Trophoblast cell (in vitro differentiated cells and primary cell): ENCODE results near the gene RAB27B.
A peak's percentile ranks its signal among the peaks of the same experiment; 100 is the strongest.

Experiments
- DNase-seq, 2 donors: peaks; one replicate each; pipeline ENCODE4 v3.0.0-alpha.2; 2016
- H2AFZ ChIP-seq: 2 replicates; pipeline ENCODE4 v1.6.1; 2013; ENCODE audit warnings: low read length, moderate library complexity, mild to moderate bottlenecking; ENCODE audit not compliant: insufficient read depth, poor library complexity
- H2AK5ac ChIP-seq: 2 replicates; pipeline ENCODE4 v1.6.1; 2013; ENCODE audit warnings: mild to moderate bottlenecking, low read length
- H2BK120ac ChIP-seq: 2 replicates; pipeline ENCODE4 v1.6.1; 2013; ENCODE audit warnings: low read length, mild to moderate bottlenecking, moderate library complexity; ENCODE audit not compliant: insufficient read depth, poor library complexity
- H2BK12ac ChIP-seq: 2 replicates; pipeline ENCODE4 v1.6.1; 2013; ENCODE audit warnings: mild to moderate bottlenecking, low read length, moderate library complexity
- H2BK5ac ChIP-seq: 2 replicates; pipeline ENCODE4 v1.6.1; 2013; ENCODE audit warnings: low read length, low read depth, moderate library complexity, mild to moderate bottlenecking; ENCODE audit not compliant: poor library complexity
- H3K14ac ChIP-seq: 2 replicates; pipeline ENCODE4 v1.6.1; 2013; ENCODE audit warnings: mild to moderate bottlenecking, low read length
- H3K18ac ChIP-seq: 2 replicates; pipeline ENCODE4 v1.6.1; 2013; ENCODE audit warnings: mild to moderate bottlenecking, low read length
- H3K23ac ChIP-seq: 2 replicates; pipeline ENCODE4 v1.6.1; 2013; ENCODE audit warnings: low read length
- H3K27ac ChIP-seq: 2 replicates; pipeline ENCODE4 v1.5.1; 2013; ENCODE audit warnings: low read depth, mild to moderate bottlenecking, inconsistent platforms, low read length, moderate library complexity
- H3K27me3 ChIP-seq: 2 replicates; pipeline ENCODE4 v1.6.1; 2013; ENCODE audit warnings: inconsistent platforms, mild to moderate bottlenecking, low read length, moderate library complexity; ENCODE audit not compliant: insufficient read depth
- H3K36me3 ChIP-seq, 2 experiments: 1 replicate in 1 of 2; 2 replicates in 1 of 2; pipeline ENCODE4 v1.6.1; 2013; ENCODE audit warnings: low read length in 2 of 2, mild to moderate bottlenecking in 2 of 2, moderate library complexity in 1 of 2; ENCODE audit not compliant: insufficient read depth in 2 of 2, control insufficient read depth in 1 of 2
- H3K4ac ChIP-seq: 2 replicates; pipeline ENCODE4 v1.6.1; 2013; ENCODE audit warnings: low read depth, mild to moderate bottlenecking, low read length, moderate library complexity
- H3K4me1 ChIP-seq, 2 experiments: 1 replicate in 1 of 2; 2 replicates in 1 of 2; pipeline ENCODE4 v1.6.1; 2013; ENCODE audit warnings: low read length in 2 of 2, mild to moderate bottlenecking in 2 of 2, moderate library complexity in 1 of 2; ENCODE audit not compliant: insufficient read depth in 2 of 2, control insufficient read depth in 1 of 2
- H3K4me2 ChIP-seq: 2 replicates; pipeline ENCODE4 v1.6.1; 2013; ENCODE audit warnings: inconsistent platforms, mild to moderate bottlenecking, low read length, moderate library complexity
- H3K4me3 ChIP-seq: 2 replicates; pipeline ENCODE4 v1.5.1; 2013; ENCODE audit warnings: mild to moderate bottlenecking, low read depth, low read length, inconsistent platforms
- H3K79me1 ChIP-seq: one replicate; pipeline ENCODE4 v1.6.1; 2013; ENCODE audit warnings: low read length
- H3K79me2 ChIP-seq: 2 replicates; pipeline ENCODE4 v1.6.1; 2013; ENCODE audit warnings: low read length, mild to moderate bottlenecking; ENCODE audit not compliant: control insufficient read depth, insufficient read depth, poor library complexity
- H3K9ac ChIP-seq: 2 replicates; pipeline ENCODE4 v1.6.1; 2013; ENCODE audit warnings: mild to moderate bottlenecking, low read length
- H3K9me3 ChIP-seq: 2 replicates; pipeline ENCODE4 v1.6.1; 2013; ENCODE audit warnings: low read depth, mild to moderate bottlenecking, control low read depth, inconsistent platforms, low read length; ENCODE audit not compliant: insufficient read depth
- H4K12ac ChIP-seq: 2 replicates; pipeline ENCODE4 v1.6.1; 2013; ENCODE audit warnings: low read depth, mild to moderate bottlenecking, low read length, moderate library complexity
- H4K8ac ChIP-seq: 2 replicates; pipeline ENCODE4 v1.6.1; 2013; ENCODE audit warnings: low read depth, mild to moderate bottlenecking, low read length, moderate library complexity
- H4K91ac ChIP-seq: one replicate; pipeline ENCODE4 v1.6.1; 2013; ENCODE audit warnings: low read depth, mild to moderate bottlenecking, low read length, moderate library complexity
- WGBS: extraction: QIAGEN DNeasy Blood & Tissue Kit; methylation state at CpG from one replicate; pipeline ENCODE4 v1.1.7; 2013; ENCODE audit warnings: missing lambda C conversion rate; ENCODE audit not compliant: insufficient read length, insufficient coverage; ENCODE audit errors: extremely low coverage; 5-methylcytosine and 5-hydroxymethylcytosine counted together

Gene RAB27B

DNA sequence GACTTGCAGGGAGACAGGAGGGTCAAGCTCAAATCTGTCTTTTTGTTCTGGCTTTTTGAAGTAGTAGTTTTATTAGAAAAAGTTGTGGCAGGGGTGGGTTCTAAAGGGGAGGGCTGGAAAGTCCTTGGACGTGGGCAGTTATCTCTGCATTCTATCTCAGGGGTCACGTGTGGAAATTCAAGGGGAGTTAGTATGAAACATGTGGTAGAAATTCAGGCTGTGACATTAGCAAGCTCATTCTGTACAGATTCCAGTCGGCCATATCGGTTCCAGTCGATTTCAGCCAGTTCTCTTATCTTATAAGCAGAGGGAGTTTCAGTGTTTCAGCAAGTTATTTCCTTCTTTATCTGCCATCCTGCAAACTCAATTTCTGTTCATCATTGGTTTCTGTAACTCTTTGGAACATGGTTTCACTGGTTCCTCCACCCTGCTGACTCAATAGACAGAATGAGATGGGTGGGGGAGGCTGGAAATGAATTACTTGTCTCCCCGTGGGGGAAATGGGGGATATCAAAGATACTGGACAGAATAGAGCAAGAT lies 53.0 kb downstream of the RAB27B start:
- H4K91ac ChIP-seq = peak overlapping the region; percentile 7
- no peaks in the 10 kb centered on the region for H3K27me3 ChIP-seq
- no peaks in the 10 kb centered on the region for H3K36me3 ChIP-seq
- H3K14ac ChIP-seq = no peak overlapping the region
- no peaks in the 10 kb centered on the region for H3K79me2 ChIP-seq
- H3K79me1 ChIP-seq = no peaks in the 10 kb centered on the region
- no peak overlapping the region for H2BK5ac ChIP-seq
- no peak overlapping the region for H3K4ac ChIP-seq
- H3K4me1 ChIP-seq = peaks cover 0 to 10% of the 10 kb centered on the region in 2 experiments
- no CpG with 5 or more reads among the region's 6 CpGs for WGBS
- no peak overlapping the region for H4K8ac ChIP-seq
- no peak overlapping the region for H3K9ac ChIP-seq
- no peak overlapping the region for H2AFZ ChIP-seq
- no peak overlapping the region for H3K4me2 ChIP-seq
- no peaks in the 10 kb centered on the region for H3K9me3 ChIP-seq
- no peak overlapping the region for H2BK120ac ChIP-seq
- H3K27ac ChIP-seq = peak overlapping the region; percentile 22
- no peak overlapping the region for H3K4me3 ChIP-seq
- H3K18ac ChIP-seq = no peak overlapping the region
- peak in 1 of 2 donors; percentile 37 for DNase-seq
- H3K23ac ChIP-seq = no peak overlapping the region
- no peak overlapping the region for H4K12ac ChIP-seq
- no peak overlapping the region for H2BK12ac ChIP-seq
- H2AK5ac ChIP-seq = no peak overlapping the region

- WGBS = no CpG with 5 or more reads among the region's 4 CpGs
- no peak overlapping the region for H3K14ac ChIP-seq
- H3K79me1 ChIP-seq = no peaks in the 10 kb centered on the region
- no peak overlapping the region for H2AFZ ChIP-seq
- no peak overlapping the region for H3K4me3 ChIP-seq
- H3K27me3 ChIP-seq = no peaks in the 10 kb centered on the region
- H3K23ac ChIP-seq = no peak overlapping the region
- no peak overlapping the region for H2AK5ac ChIP-seq
- no peak overlapping the region for H4K91ac ChIP-seq
- no peak overlapping the region for H3K18ac ChIP-seq
- no peak overlapping the region for H4K8ac ChIP-seq
- no peak overlapping the region for H2BK120ac ChIP-seq
- H3K4me1 ChIP-seq = peaks cover 0 to 10% of the 10 kb centered on the region in 2 experiments
- no peak overlapping the region for H3K4ac ChIP-seq
- H3K4me2 ChIP-seq = no peak overlapping the region
- H3K9me3 ChIP-seq = no peaks in the 10 kb centered on the region
- H2BK5ac ChIP-seq = no peak overlapping the region
- no peaks in the 10 kb centered on the region for H3K79me2 ChIP-seq
- H3K27ac ChIP-seq = no peak overlapping the region
- H2BK12ac ChIP-seq = no peak overlapping the region
- H4K12ac ChIP-seq = no peak overlapping the region
- no peak overlapping the region for H3K9ac ChIP-seq
- H3K36me3 ChIP-seq = no peaks in the 10 kb centered on the region
- DNase-seq = peak in 1 of 2 donors; percentile 12
These were observed 54.0 kb downstream of the RAB27B start for GRCh38 chr18:54882318-54882717.

DNA sequence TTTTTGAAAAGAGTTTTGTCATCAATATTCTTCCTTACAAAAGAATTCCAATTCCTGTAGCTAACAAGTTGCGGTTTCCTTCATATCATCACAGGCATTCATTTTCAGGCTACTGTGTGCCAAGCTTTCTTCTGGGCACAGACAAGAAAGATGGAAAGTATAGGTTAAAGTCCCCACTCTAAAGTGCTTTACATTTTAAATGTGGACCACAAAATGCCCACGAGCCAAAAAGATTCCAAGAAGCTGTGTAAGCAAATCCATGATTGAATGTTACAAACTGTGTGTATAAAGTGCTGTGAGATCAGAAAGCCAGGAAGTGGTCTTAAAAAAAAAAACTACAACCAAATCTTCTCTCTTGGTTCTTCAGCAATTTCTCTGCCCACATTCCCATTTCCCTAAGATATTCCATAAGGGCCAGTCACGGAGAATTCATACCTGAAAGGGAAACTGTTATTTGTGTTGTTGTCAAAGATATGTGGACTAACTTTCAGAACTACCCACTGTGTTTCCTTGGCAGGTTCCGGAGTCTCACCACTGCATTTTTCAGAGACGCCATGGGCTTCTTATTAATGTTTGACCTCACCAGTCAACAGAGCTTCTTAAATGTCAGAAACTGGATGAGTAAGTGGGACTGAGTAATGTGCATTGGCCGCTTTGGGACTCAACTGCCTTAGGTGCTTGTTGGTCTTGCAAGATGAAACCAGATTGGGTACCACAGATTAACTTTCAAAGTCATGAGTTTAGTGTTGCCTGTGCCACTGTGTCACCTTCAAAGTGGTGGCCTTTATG lies 55.7 kb downstream of the RAB27B start:
- H4K12ac ChIP-seq = no peak overlapping the region
- no peak overlapping the region for H3K14ac ChIP-seq
- no peaks in the 10 kb centered on the region for H3K9me3 ChIP-seq
- H2BK120ac ChIP-seq = no peak overlapping the region
- WGBS = no CpG with 5 or more reads among the region's 6 CpGs
- H3K18ac ChIP-seq = no peak overlapping the region
- no peak overlapping the region for H2AK5ac ChIP-seq
- H3K4ac ChIP-seq = no peak overlapping the region
- H3K4me3 ChIP-seq = no peak overlapping the region
- no peak overlapping the region for H2BK12ac ChIP-seq
- no peak overlapping the region for H3K23ac ChIP-seq
- H3K79me1 ChIP-seq = no peaks in the 10 kb centered on the region
- H2BK5ac ChIP-seq = no peak overlapping the region
- no peaks in the 10 kb centered on the region for H3K36me3 ChIP-seq
- H3K4me2 ChIP-seq = no peak overlapping the region
- H2AFZ ChIP-seq = no peak overlapping the region
- H4K91ac ChIP-seq = no peak overlapping the region
- H4K8ac ChIP-seq = no peak overlapping the region
- no peaks in the 10 kb centered on the region for H3K27me3 ChIP-seq
- H3K27ac ChIP-seq = no peak overlapping the region
- H3K79me2 ChIP-seq = no peaks in the 10 kb centered on the region
- peaks cover 0 to 10% of the 10 kb centered on the region in 2 experiments for H3K4me1 ChIP-seq
- DNase-seq = peak in 1 of 2 donors; percentile 32
- no peak overlapping the region for H3K9ac ChIP-seq

GRCh38 chr18:54888378-54888777 lies 60.1 kb downstream of the RAB27B start:
- no peak for DNase-seq
- H3K9ac ChIP-seq = no peak overlapping the region
- H3K18ac ChIP-seq = no peak overlapping the region
- H3K79me1 ChIP-seq = no peaks in the 10 kb centered on the region
- no peak overlapping the region for H3K27ac ChIP-seq
- no peak overlapping the region for H4K8ac ChIP-seq
- no peak overlapping the region for H3K14ac ChIP-seq
- no peaks in the 10 kb centered on the region for H3K36me3 ChIP-seq
- no peak overlapping the region for H2AFZ ChIP-seq
- H3K4me3 ChIP-seq = no peak overlapping the region
- no peak overlapping the region for H3K4me2 ChIP-seq
- no peaks in the 10 kb centered on the region for H3K4me1 ChIP-seq
- no peaks in the 10 kb centered on the region for H3K79me2 ChIP-seq
- H2BK120ac ChIP-seq = no peak overlapping the region
- H2BK5ac ChIP-seq = no peak overlapping the region
- H2BK12ac ChIP-seq = no peak overlapping the region
- no peak overlapping the region for H4K91ac ChIP-seq
- H3K27me3 ChIP-seq = no peaks in the 10 kb centered on the region
- no peak overlapping the region for H3K23ac ChIP-seq
- no CpG with 5 or more reads among the region's 2 CpGs for WGBS
- H3K4ac ChIP-seq = no peak overlapping the region
- H3K9me3 ChIP-seq = no peaks in the 10 kb centered on the region
- no peak overlapping the region for H4K12ac ChIP-seq
- H2AK5ac ChIP-seq = no peak overlapping the region
